Measurements from ENCODE around the gene FLNC. TPM values are rescaled to one million over a fixed set of nuclear protein-coding genes. Genes with fewer than 3 reads are reported as not detected.
A peak's percentile ranks its signal among the peaks of the same experiment; 100 is the strongest.

FLNC gene
- total RNA-seq, 1 experiment from 2014 or later, result 0.42 TPM

DNA sequence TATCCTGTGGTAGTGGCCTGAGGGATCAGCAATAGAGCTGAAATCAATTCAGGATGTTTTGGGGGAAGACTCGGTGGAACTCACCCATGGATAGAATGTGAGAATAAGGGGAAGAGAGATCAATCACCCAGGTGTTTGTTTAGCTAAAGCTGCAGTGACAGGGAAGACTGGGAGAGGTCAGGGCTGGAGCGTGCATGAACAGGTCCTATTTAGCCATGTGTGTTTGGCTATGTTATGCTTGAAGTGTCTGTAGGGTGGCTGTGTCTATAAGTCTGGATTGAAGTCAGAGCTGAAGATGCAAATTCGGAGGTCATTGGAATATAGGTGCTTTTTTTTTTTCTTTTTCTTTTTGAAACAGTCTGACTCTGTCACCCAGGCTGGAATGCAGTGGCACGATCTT lies 37.0 kb downstream of the FLNC start:
- peaks cover 7% of the 10 kb centered on the region for H3K27me3 Mint-ChIP-seq (ENCODE audit: unreplicated experiment)
- CTCF ChIA-PET, result no interaction called here
- DNase-seq, result no peak
- TF ChIP-seq, protein P1, sequence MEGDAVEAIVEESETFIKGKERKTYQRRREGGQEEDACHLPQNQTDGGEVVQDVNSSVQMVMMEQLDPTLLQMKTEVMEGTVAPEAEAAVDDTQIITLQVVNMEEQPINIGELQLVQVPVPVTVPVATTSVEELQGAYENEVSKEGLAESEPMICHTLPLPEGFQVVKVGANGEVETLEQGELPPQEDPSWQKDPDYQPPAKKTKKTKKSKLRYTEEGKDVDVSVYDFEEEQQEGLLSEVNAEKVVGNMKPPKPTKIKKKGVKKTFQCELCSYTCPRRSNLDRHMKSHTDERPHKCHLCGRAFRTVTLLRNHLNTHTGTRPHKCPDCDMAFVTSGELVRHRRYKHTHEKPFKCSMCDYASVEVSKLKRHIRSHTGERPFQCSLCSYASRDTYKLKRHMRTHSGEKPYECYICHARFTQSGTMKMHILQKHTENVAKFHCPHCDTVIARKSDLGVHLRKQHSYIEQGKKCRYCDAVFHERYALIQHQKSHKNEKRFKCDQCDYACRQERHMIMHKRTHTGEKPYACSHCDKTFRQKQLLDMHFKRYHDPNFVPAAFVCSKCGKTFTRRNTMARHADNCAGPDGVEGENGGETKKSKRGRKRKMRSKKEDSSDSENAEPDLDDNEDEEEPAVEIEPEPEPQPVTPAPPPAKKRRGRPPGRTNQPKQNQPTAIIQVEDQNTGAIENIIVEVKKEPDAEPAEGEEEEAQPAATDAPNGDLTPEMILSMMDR (IDR thresholded peaks at IDR 0.05; ENCODE audit: unreplicated experiment), result no peak
- intact Hi-C loops (cut with micrococcal nuclease; ENCODE audit: unreplicated experiment), result loop anchor here (10.0 kb wide), 1 partner anchor 82 kb away; no protein-coding TSS in a partner anchor
- no peaks in the 10 kb centered on the region for H3K9me3 Mint-ChIP-seq (ENCODE audit: low read depth, unreplicated experiment)
- no peak overlapping the region for H3K27ac Mint-ChIP-seq (ENCODE audit: unreplicated experiment)
- BruUV-seq (replicated peaks), result no TSS peak
- no peak overlapping the region for H3K4me3 Mint-ChIP-seq (ENCODE audit: low read depth, unreplicated experiment)
- H3K36me3 Mint-ChIP-seq (ENCODE audit: insufficient read depth, unreplicated experiment), result peaks cover 56% of the 10 kb centered on the region
- H3K4me1 Mint-ChIP-seq (ENCODE audit: low read depth, unreplicated experiment), result peaks cover 22% of the 10 kb centered on the region

DNA sequence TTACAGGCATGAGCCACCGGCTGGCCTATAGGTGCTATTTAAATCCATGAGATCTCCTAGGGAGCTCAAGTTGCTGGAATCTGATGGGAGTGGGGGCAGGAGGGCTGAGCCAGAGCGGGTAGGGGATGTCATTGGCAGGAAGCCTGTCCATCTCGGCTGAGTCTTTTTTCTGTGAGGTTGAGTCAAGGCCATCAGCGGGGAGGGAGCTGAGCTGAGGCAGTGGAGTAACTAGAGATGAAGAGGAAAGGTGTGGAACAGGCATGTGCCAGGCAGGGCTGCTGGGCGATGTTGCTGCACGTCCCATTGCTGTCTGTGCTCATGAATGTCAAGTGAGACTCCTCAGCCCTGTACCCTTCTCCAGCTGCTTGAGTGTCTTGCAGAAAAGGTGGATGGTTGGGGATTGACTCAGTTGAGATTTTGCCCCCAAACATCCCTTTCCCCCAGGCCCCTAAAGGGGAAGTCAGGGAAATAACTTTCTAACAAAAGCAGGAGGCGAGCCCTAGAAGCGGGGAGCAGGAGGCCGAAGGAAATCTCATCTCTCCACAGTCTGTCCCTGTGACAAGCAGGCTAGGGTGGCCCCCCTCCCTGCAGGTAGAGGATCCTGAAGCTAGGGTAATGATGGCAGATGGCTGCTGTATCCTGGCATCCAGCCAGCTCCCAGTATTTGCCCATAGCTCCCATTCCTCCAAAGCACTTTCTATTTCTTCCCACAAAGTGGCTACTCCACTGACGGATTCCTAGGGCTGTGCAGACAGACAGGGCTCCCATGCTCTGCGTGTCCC lies 37.8 kb downstream of the FLNC start:
- no peaks in the 10 kb centered on the region for H3K9me3 Mint-ChIP-seq (ENCODE audit: low read depth, unreplicated experiment)
- H3K27me3 Mint-ChIP-seq (ENCODE audit: unreplicated experiment), result peaks cover 7% of the 10 kb centered on the region
- H3K4me1 Mint-ChIP-seq (ENCODE audit: low read depth, unreplicated experiment), result peaks cover 21% of the 10 kb centered on the region
- TF ChIP-seq, protein P1 (IDR thresholded peaks at IDR 0.05; ENCODE audit: unreplicated experiment), result no peak
- H3K4me3 Mint-ChIP-seq (ENCODE audit: low read depth, unreplicated experiment), result peak overlapping the region; percentile 67
- DNase-seq, result no peak
- H3K36me3 Mint-ChIP-seq (ENCODE audit: insufficient read depth, unreplicated experiment), result peaks cover 48% of the 10 kb centered on the region
- H3K27ac Mint-ChIP-seq (ENCODE audit: unreplicated experiment), result peak overlapping the region; percentile 23
- CTCF ChIA-PET, result interaction anchor here (0.5 kb wide), 1 partner anchor 369 kb away, joined by 3 read pairs; no protein-coding TSS in a partner anchor
- BruUV-seq (replicated peaks), result no TSS peak
- intact Hi-C loops (cut with micrococcal nuclease; ENCODE audit: unreplicated experiment), result loop anchor here (10.0 kb wide), 1 partner anchor 83 kb away; no protein-coding TSS in a partner anchor

DNA sequence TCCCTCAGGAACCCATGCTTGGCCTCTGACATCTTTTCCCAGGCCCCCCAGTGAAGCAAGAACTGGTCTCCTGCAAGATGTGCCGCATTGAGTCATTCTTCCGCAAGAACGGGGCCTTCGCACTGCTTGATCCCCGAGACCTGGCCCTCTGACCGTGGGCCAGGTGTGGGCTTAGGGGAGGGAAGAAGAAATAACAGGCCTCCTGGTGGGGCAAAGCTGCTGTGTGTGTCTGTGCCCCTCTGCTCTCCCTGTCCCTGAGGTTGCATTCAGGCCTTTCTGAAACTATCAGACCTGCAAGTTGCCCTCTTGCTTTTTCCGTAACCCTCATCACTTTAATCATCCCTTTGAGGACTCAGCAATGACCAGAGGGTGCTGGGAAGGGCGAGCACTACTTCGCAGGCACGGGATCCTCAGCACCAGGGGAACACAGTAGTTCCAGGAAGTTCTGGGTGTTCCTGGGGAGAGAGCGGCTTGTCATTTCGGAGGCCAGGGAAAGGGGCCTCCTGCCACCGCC lies 38.5 kb downstream of the FLNC start:
- Mint-ChIP-seq H3K4me1 (ENCODE audit: low read depth, unreplicated experiment) (peaks cover 21% of the 10 kb centered on the region), H3K9me3 (ENCODE audit: low read depth, unreplicated experiment) (no peaks in the 10 kb centered on the region), H3K36me3 (ENCODE audit: insufficient read depth, unreplicated experiment) (peaks cover 41% of the 10 kb centered on the region), H3K27me3 (ENCODE audit: unreplicated experiment) (peaks cover 7% of the 10 kb centered on the region), H3K27ac (ENCODE audit: unreplicated experiment) (no peak overlapping the region), H3K4me3 (ENCODE audit: low read depth, unreplicated experiment) (peak overlapping the region; percentile 67)
- DNase-seq, result no peak
- intact Hi-C loops (cut with micrococcal nuclease; ENCODE audit: unreplicated experiment), result loop anchor here (10.0 kb wide), 1 partner anchor 84 kb away; no protein-coding TSS in a partner anchor
- CTCF ChIA-PET, result interaction anchor here (0.5 kb wide), 1 partner anchor 370 kb away, joined by 3 read pairs; no protein-coding TSS in a partner anchor
- TF ChIP-seq, protein P1 (IDR thresholded peaks at IDR 0.05; ENCODE audit: unreplicated experiment), result no peak
- no TSS peak for BruUV-seq (replicated peaks)

DNA sequence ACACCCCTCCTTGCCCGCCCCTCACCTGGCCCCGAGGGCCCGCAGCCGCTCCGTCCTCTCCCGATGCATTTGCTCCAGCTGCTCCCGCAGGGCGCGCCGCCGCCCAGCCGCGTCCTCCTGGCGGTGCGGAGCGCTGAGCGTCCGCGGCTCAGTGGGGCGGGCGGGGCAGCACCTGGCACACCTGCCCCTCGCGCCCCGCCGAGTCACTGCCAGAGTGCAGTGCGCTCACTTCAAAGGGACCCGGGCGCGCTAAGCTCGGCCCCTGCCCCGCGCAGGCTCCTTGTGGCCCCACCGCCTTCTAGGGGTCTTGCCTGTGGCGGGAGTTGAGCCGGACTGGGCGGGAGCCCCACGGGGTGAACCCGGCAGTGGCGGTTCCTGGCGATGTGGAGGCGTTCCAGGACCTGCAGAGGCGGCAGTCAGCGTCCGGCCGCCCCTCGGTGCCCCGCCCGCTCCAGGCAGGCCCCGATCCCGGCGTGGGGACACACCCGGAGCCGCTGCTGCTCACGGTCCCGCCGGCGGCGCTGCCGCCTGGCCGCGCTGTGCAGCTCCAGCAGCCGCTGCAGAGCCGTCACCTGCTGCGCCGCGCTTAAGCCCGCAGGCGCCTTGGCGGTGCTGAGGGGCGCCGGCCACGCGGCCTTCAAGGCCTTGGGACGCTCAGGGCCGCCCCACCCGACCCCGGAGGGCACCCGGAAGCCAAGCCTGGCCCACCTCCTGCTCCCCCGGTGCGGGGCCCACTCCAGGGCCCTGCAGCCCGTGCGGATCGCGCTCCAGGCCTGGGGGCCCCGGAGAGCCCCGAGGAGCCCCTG lies 39.1 kb downstream of the FLNC start:
- Mint-ChIP-seq H3K9me3 (ENCODE audit: low read depth, unreplicated experiment) (no peaks in the 10 kb centered on the region), H3K4me3 (ENCODE audit: low read depth, unreplicated experiment) (peak overlapping the region; percentile 67), H3K27me3 (ENCODE audit: unreplicated experiment) (peaks cover 7% of the 10 kb centered on the region), H3K27ac (ENCODE audit: unreplicated experiment) (no peak overlapping the region), H3K36me3 (ENCODE audit: insufficient read depth, unreplicated experiment) (peaks cover 37% of the 10 kb centered on the region), H3K4me1 (ENCODE audit: low read depth, unreplicated experiment) (peaks cover 21% of the 10 kb centered on the region)
- CTCF ChIA-PET, result no interaction called here
- DNase-seq, result peak; percentile 68
- intact Hi-C loops (cut with micrococcal nuclease; ENCODE audit: unreplicated experiment), result loop anchor here (10.0 kb wide), 1 partner anchor 85 kb away; no protein-coding TSS in a partner anchor
- TF ChIP-seq, protein P1 (IDR thresholded peaks at IDR 0.05; ENCODE audit: unreplicated experiment), result no peak
- no TSS peak for BruUV-seq (replicated peaks)
